GM12878 (cell line): Measurements from ENCODE around the gene NUDT7. TPM values are rescaled to one million over a fixed set of nuclear protein-coding genes. Genes with fewer than 3 reads are reported as not detected.
A peak's percentile ranks its signal among the peaks of the same experiment; 100 is the strongest.

ENCODE experiments used
- ATAC-seq: fragments of 200-7000 bp; cut with Tn5 transposase; 3 replicates; pipeline ENCODE4 v1.9.1; 2020; ENCODE audit warnings: mild to moderate bottlenecking, moderate library complexity
- BruUV-seq: library from RNA; stranded (reverse); fragments of 400-500 nt; replicated peaks from 2 replicates; lab custom pipeline; 2021; lab: Mats Ljungman, UMichigan
- CTCF ChIA-PET: fragments of 300-600 bp; sonication (Branson Sonifier 250); formaldehyde crosslinking; extraction: SDS; loops from one replicate; lab custom pipeline; 2021; ENCODE audit warnings: inconsistent platforms; lab: Yijun Ruan, JAX
- POLR2A ChIA-PET: fragments of 350-600 bp; formaldehyde crosslinking; extraction: SDS; loops from one replicate; lab custom pipeline; 2021; ENCODE audit warnings: inconsistent platforms; lab: Charles Lee
- RAD21 ChIA-PET: fragments of 300-600 bp; sonication (Branson Sonifier 250); formaldehyde crosslinking; loops from one replicate; lab custom pipeline; 2023; ENCODE audit warnings: antibody characterized with exemption; ENCODE audit not compliant: unreplicated experiment; lab: Charles Lee
- SMC1A ChIA-PET: fragments of 300-600 bp; sonication (Branson Sonifier 250); formaldehyde crosslinking; loops from one replicate; lab custom pipeline; 2023; ENCODE audit not compliant: unreplicated experiment, uncharacterized antibody; lab: Charles Lee
- DNase-seq: peaks from one replicate; pipeline ENCODE4 v3.0.0-alpha.2; 2011; ENCODE audit warnings: low read depth, low spot score
- FAIRE-seq: peaks from 3 replicates; lab custom pipeline; 2011; peaks lifted over from hg19 to GRCh38; lab: Jason Lieb, UNC
- H2AFZ ChIP-seq: 2 replicates; pipeline ENCODE4 v1.6.0; 2011; ENCODE audit warnings: low read depth, low read length, control low read depth; ENCODE audit not compliant: control insufficient read depth
- H3K27ac ChIP-seq: 2 replicates; pipeline ENCODE4 v1.5.1; 2011; ENCODE audit warnings: control low read depth; ENCODE audit not compliant: control insufficient read depth, insufficient read depth
- H3K27me3 ChIP-seq, 2 experiments: replicated peaks in 1 of 2; 2 replicates each; pipeline versions ENCODE4 v1.6.0 to v1.6.1; 2011; ENCODE audit warnings: low read length in 1 of 2; ENCODE audit not compliant: control insufficient read depth in 2 of 2, insufficient read depth in 2 of 2
- H3K36me3 ChIP-seq, 2 experiments: 2 replicates each; pipeline ENCODE4 v1.5.1; 2011; ENCODE audit warnings: low read length in 1 of 2; ENCODE audit not compliant: control insufficient read depth in 2 of 2, insufficient read depth in 2 of 2
- H3K4me1 ChIP-seq: 2 replicates; pipeline ENCODE4 v1.6.1; 2011; ENCODE audit warnings: mild to moderate bottlenecking, low read length, moderate library complexity, mixed read lengths; ENCODE audit not compliant: control insufficient read depth, insufficient read depth
- H3K4me2 ChIP-seq: 2 replicates; pipeline ENCODE4 v1.6.0; 2011; ENCODE audit warnings: control low read depth; ENCODE audit not compliant: control insufficient read depth, insufficient read depth
- H3K4me3 ChIP-seq: fragments of 200-600 bp; sonication (generic); 2 replicates; pipeline ENCODE4 v1.5.1; 2016
- H3K79me2 ChIP-seq: 2 replicates; pipeline ENCODE4 v1.6.0; 2011; ENCODE audit warnings: low read length; ENCODE audit not compliant: control insufficient read depth, insufficient read depth
- H3K9ac ChIP-seq: 2 replicates; pipeline ENCODE4 v1.8.0; 2011; ENCODE audit warnings: low read length, control low read depth, mixed read lengths; ENCODE audit not compliant: control insufficient read depth, insufficient read depth
- H3K9me3 ChIP-seq: replicated peaks from 3 replicates; pipeline ENCODE4 v1.5.1; 2011; ENCODE audit warnings: mild to moderate bottlenecking, low read length; ENCODE audit not compliant: control insufficient read depth, insufficient read depth
- H4K20me1 ChIP-seq: 2 replicates; pipeline ENCODE4 v1.6.0; 2011; ENCODE audit not compliant: control insufficient read depth, insufficient read depth
- BRCA1 ChIP-seq: IDR thresholded peaks from 2 replicates; pipeline ENCODE4 v1.6.1; 2011; ENCODE audit warnings: low read depth, low read length, improper control_type of control experiment
- RAD21 ChIP-seq: IDR thresholded peaks from 2 replicates; pipeline ENCODE4 v1.6.1; 2011; ENCODE audit warnings: mild to moderate bottlenecking, low read depth, low read length, moderate library complexity; ENCODE audit not compliant: insufficient read depth
- WGBS: methylation state at CpG from one replicate; pipeline ENCODE4 v1.1.6; 2016; ENCODE audit warnings: low lambda C conversion rate; ENCODE audit not compliant: insufficient replicate concordance, insufficient coverage; ENCODE audit errors: missing lambda C conversion rate; 5-methylcytosine and 5-hydroxymethylcytosine counted together
- in situ Hi-C: fragments of 300-500 bp; cut with MboI; formaldehyde crosslinking; loops from 9 replicates; pipeline ENCODE4 v1.14.3; 2018; ENCODE audit warnings: mixed read lengths
- intact Hi-C: fragments of 100-400 bp; cut with micrococcal nuclease; formaldehyde crosslinking; loops from one replicate; pipeline ENCODE4 v1.14.2; 2022; ENCODE audit not compliant: unreplicated experiment
- polyA plus RNA-seq, 11 experiments: library from polyadenylated mRNA; depleted of rRNA in 4 of 11; unstranded in 6 of 11; stranded (reverse) in 5 of 11; fragments of >200 nt; fragmentation: Nextera tagmentation in 4 of 11; fragmentation: Illumina TruSeq in 1 of 11; extraction: Ambion mirVana in 4 of 11; extraction: Trizol in 1 of 11; gene quantifications; 1 replicate in 1 of 11; 2 replicates in 10 of 11; pipeline versions ENCODE4 v1.2.1 to v1.2.3, GENCODE V29; 2011 to 2016; ENCODE audit warnings: inconsistent platforms in 2 of 11, missing spikeins in 2 of 11, low read depth in 1 of 11
- total RNA-seq, 4 experiments: library from RNA; depleted of rRNA in 3 of 4; stranded (reverse); fragments of >200 nt in 3 of 4; fragmentation: Illumina TruSeq in 1 of 4; extraction: Trizol in 1 of 4; gene quantifications; 2 replicates each; pipeline versions ENCODE4 v1.2.1 to v1.2.3, GENCODE V29; 2013 to 2021
- TF ChIP-seq, protein P1 (sequence below), 3 experiments: IDR thresholded peaks in 2 of 3; conservative IDR thresholded peaks in 1 of 3; 2 replicates each; pipeline ENCODE4 v1.5.1; 2011; ENCODE audit warnings: low read depth in 3 of 3, low read length in 3 of 3, mild to moderate bottlenecking in 3 of 3, control low read depth in 2 of 3, moderate library complexity in 2 of 3, inconsistent platforms in 1 of 3, mixed read lengths in 1 of 3; ENCODE audit not compliant: control insufficient read depth in 2 of 3, insufficient read depth in 1 of 3; ENCODE audit errors: extremely low read depth in 1 of 3

The NUDT7 gene
- total and polyA plus RNA-seq, 10 of the 15 experiments (the other 5 are each of a cell fraction or from before 2014, with no cell fraction given) = 2.8 to 14.3 (median 5.2) TPM

GRCh38 chr16:77782694-77783093 is 60.4 kb downstream of the NUDT7 start:
- ATAC-seq (peak; percentile 38; the same call in 1 of the 3 replicates), DNase-seq (no peak), FAIRE-seq (no peak)
- Histone ChIP-seq H3K79me2 (no peaks in the 10 kb centered on the region), H3K9ac (no peak overlapping the region), H3K4me1 (no peaks in the 10 kb centered on the region), H2AFZ (no peak overlapping the region), H3K27me3 (peaks cover 0 to under 1% of the 10 kb centered on the region in 2 experiments; a peak in 3 of 4 replicates), H3K36me3 (no peaks in the 10 kb centered on the region), H3K4me3 (no peak overlapping the region), H3K27ac (no peak overlapping the region), H3K9me3 (no peaks in the 10 kb centered on the region), H3K4me2 (no peak overlapping the region), H4K20me1 (no peaks in the 10 kb centered on the region)
- intact Hi-C loops = loop anchor here (5.0 kb wide), 1 partner anchor 105 kb away; no protein-coding TSS in a partner anchor
- in situ Hi-C loops = no loop called here
- BruUV-seq = no TSS peak
- POLR2A ChIA-PET = no interaction called here
- RAD21 ChIA-PET = no interaction called here
- TF ChIP-seq BRCA1 = no peak
- TF ChIP-seq, protein P1, sequence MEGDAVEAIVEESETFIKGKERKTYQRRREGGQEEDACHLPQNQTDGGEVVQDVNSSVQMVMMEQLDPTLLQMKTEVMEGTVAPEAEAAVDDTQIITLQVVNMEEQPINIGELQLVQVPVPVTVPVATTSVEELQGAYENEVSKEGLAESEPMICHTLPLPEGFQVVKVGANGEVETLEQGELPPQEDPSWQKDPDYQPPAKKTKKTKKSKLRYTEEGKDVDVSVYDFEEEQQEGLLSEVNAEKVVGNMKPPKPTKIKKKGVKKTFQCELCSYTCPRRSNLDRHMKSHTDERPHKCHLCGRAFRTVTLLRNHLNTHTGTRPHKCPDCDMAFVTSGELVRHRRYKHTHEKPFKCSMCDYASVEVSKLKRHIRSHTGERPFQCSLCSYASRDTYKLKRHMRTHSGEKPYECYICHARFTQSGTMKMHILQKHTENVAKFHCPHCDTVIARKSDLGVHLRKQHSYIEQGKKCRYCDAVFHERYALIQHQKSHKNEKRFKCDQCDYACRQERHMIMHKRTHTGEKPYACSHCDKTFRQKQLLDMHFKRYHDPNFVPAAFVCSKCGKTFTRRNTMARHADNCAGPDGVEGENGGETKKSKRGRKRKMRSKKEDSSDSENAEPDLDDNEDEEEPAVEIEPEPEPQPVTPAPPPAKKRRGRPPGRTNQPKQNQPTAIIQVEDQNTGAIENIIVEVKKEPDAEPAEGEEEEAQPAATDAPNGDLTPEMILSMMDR (IDR thresholded peaks at IDR 0.05 in 2 of 3, conservative IDR thresholded peaks at IDR 0.05 in 1 of 3; ENCODE audit: control insufficient read depth in 2 of 3, extremely low read depth in 1 of 3, insufficient read depth in 1 of 3, low read depth in 3 of 3, low read length in 3 of 3) = peak; percentile 10 to 19 (median 12); a peak in 2 of 6 replicates
- peak; percentile 20; the same call in 1 of the 2 replicates for TF ChIP-seq RAD21
- 0% methylated on average over 2 of the region's 2 CpGs for WGBS
- CTCF ChIA-PET = no interaction called here
- SMC1A ChIA-PET = no interaction called here
